ENCODE measurements around the gene CFAP221. TPM values are rescaled to one million over a fixed set of nuclear protein-coding genes. Genes with fewer than 3 reads are reported as not detected.

CFAP221 gene
- total RNA-seq, 1 experiment from 2014 or later, result 0.20 TPM

DNA sequence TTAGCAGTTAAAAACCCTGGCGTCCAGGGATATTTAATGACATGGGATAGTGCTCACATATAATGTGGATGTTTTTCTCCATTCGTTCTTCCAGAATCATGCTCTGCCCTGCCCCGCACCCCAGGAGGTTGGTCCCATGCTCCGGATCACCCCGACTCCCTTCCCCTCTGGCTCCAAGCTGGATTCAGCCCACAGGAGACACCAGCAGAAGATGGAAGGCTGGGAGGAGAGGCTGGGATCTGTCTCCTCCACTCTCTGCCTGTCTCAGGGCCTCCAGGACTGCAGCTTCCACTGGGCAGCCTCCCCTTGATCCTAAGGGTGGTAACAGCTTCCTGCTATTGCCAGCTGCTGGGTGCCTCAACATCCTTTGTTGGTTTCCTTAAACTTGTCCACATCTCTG, 159.3 kb downstream of the CFAP221 start:
- no peak overlapping the region for H2AK5ac ChIP-seq (ENCODE audit: insufficient read length, low read length)
- no peaks in the 10 kb centered on the region for H3K9me3 ChIP-seq (ENCODE audit: control insufficient read depth, low read depth, low read length)
- H3K23ac ChIP-seq (ENCODE audit: insufficient read length, low read depth, low read length), result no peak overlapping the region
- no peak overlapping the region for H3K18ac ChIP-seq (ENCODE audit: insufficient read length, low read depth, low read length)
- H3K27me3 ChIP-seq (ENCODE audit: insufficient read depth, low read length), result no peaks in the 10 kb centered on the region
- no peak overlapping the region for H3K27ac ChIP-seq (ENCODE audit: insufficient read length, low read depth, low read length)
- no CpG with 5 or more reads among the region's 5 CpGs for WGBS (ENCODE audit: extremely low coverage, insufficient read length, low lambda C conversion rate)
- no peak for DNase-seq
- H3K9ac ChIP-seq (ENCODE audit: extremely low read depth, insufficient read length, low read length), result no peak overlapping the region
- no peaks in the 10 kb centered on the region for H3K79me2 ChIP-seq (ENCODE audit: insufficient read depth, low read length)
- H4K91ac ChIP-seq (ENCODE audit: insufficient read length, low read depth, low read length), result no peak overlapping the region
- TF ChIP-seq, protein P1, sequence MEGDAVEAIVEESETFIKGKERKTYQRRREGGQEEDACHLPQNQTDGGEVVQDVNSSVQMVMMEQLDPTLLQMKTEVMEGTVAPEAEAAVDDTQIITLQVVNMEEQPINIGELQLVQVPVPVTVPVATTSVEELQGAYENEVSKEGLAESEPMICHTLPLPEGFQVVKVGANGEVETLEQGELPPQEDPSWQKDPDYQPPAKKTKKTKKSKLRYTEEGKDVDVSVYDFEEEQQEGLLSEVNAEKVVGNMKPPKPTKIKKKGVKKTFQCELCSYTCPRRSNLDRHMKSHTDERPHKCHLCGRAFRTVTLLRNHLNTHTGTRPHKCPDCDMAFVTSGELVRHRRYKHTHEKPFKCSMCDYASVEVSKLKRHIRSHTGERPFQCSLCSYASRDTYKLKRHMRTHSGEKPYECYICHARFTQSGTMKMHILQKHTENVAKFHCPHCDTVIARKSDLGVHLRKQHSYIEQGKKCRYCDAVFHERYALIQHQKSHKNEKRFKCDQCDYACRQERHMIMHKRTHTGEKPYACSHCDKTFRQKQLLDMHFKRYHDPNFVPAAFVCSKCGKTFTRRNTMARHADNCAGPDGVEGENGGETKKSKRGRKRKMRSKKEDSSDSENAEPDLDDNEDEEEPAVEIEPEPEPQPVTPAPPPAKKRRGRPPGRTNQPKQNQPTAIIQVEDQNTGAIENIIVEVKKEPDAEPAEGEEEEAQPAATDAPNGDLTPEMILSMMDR (conservative IDR thresholded peaks at IDR 0.05), result no peak
- no peak overlapping the region for H2BK12ac ChIP-seq (ENCODE audit: insufficient read length, low read depth, low read length)
- H3K14ac ChIP-seq (ENCODE audit: insufficient read depth, low read length), result no peak overlapping the region
- Mint-ChIP-seq H3K4me1 (peaks cover 46 to 48% of the 10 kb centered on the region in 2 experiments), H3K27me3 (ENCODE audit: low read depth) (peaks cover 1% of the 10 kb centered on the region; the same call in 1 of the 2 replicates), H3K27ac (no peak overlapping the region), H3K9me3 (peaks cover 10% of the 10 kb centered on the region in 2 experiments; a peak in 3 of 5 replicates), H3K4me3 (no peak overlapping the region), H3K36me3 (ENCODE audit: insufficient read depth in 1 of 3, low read depth in 3 of 3) (peaks cover 8 to 10% (median 9%) of the 10 kb centered on the region in 3 experiments)
- no peak overlapping the region for H4K5ac ChIP-seq (ENCODE audit: insufficient read length, low read depth, low read length)
- H2BK120ac ChIP-seq (ENCODE audit: low read depth, low read length, poor library complexity, severe bottlenecking), result no peak overlapping the region
- H2AFZ ChIP-seq (ENCODE audit: low read length), result no peak overlapping the region
- H2BK20ac ChIP-seq (ENCODE audit: low read depth, low read length, poor library complexity, severe bottlenecking), result no peak overlapping the region
- no peak overlapping the region for H3K4me2 ChIP-seq (ENCODE audit: insufficient read depth, insufficient read length, low read length)
- no peak overlapping the region for H3K56ac ChIP-seq (ENCODE audit: insufficient read length, low read depth, low read length)
- no peak overlapping the region for H4K8ac ChIP-seq (replicated peaks; ENCODE audit: insufficient read length, low read depth, low read length)
- no peaks in the 10 kb centered on the region for H3K79me1 ChIP-seq (ENCODE audit: insufficient read depth, low read depth, low read length, poor library complexity, severe bottlenecking)
- no peak overlapping the region for H2BK5ac ChIP-seq (ENCODE audit: insufficient read length, low read length)
- no peak overlapping the region for H3K4ac ChIP-seq (ENCODE audit: low read depth, low read length)
- no peaks in the 10 kb centered on the region for H4K20me1 ChIP-seq (ENCODE audit: control insufficient read depth, insufficient read depth, insufficient read length)
- no peak overlapping the region for H3T11ph ChIP-seq (ENCODE audit: low read length)
- peaks cover 10% of the 10 kb centered on the region; the same call in 1 of the 2 replicates for H3K4me1 ChIP-seq (ENCODE audit: insufficient read depth, low read length)
- H2BK15ac ChIP-seq (ENCODE audit: low read depth, low read length), result no peak overlapping the region
- H3K23me2 ChIP-seq (ENCODE audit: insufficient read length, low read depth, low read length, poor library complexity, severe bottlenecking), result no peaks in the 10 kb centered on the region

Data from H9 (cell line).